Keratinocyte (primary cell): ENCODE results near the gene CLINT1. TPM values are rescaled to one million over a fixed set of nuclear protein-coding genes. Genes with fewer than 3 reads are reported as not detected.

Experiments
- DNase-seq: peaks from one replicate; pipeline ENCODE4 v3.0.0-alpha.2; 2011; ENCODE audit warnings: low read depth, missing footprints, low spot score
- FAIRE-seq: peaks from 2 replicates; lab custom pipeline; 2011; peaks lifted over from hg19 to GRCh38; lab: Jason Lieb, UNC
- H2AFZ ChIP-seq: 2 replicates; pipeline ENCODE4 v1.6.0; 2012; ENCODE audit warnings: low read length, control low read depth, inconsistent platforms; ENCODE audit not compliant: control insufficient read depth
- H3K27ac ChIP-seq: 2 replicates; pipeline ENCODE4 v1.5.1; 2011; ENCODE audit warnings: low read length; ENCODE audit not compliant: control insufficient read depth, insufficient read depth
- H3K27me3 ChIP-seq: 3 replicates; pipeline ENCODE4 v1.6.0; 2011; ENCODE audit warnings: low read length; ENCODE audit not compliant: control insufficient read depth, insufficient read depth; ENCODE audit errors: extremely low read depth
- H3K36me3 ChIP-seq, 2 experiments: 2 replicates in 1 of 2; 3 replicates in 1 of 2; pipeline ENCODE4 v1.5.1; 2011; ENCODE audit warnings: low read length in 2 of 2, mild to moderate bottlenecking in 1 of 2; ENCODE audit not compliant: control insufficient read depth in 2 of 2, insufficient read depth in 2 of 2; ENCODE audit errors: extremely low read depth in 1 of 2
- H3K4me1 ChIP-seq: 3 replicates; pipeline ENCODE4 v1.5.1; 2011; ENCODE audit warnings: low read length; ENCODE audit not compliant: control insufficient read depth, insufficient read depth; ENCODE audit errors: extremely low read depth
- H3K4me2 ChIP-seq: 3 replicates; pipeline ENCODE4 v1.6.0; 2011; ENCODE audit warnings: low read depth, low read length; ENCODE audit not compliant: control insufficient read depth, insufficient read depth; ENCODE audit errors: extremely low read depth
- H3K4me3 ChIP-seq, 3 experiments: fragments of 200-600 bp in 1 of 3; sonication (generic) in 1 of 3; 2 replicates in 2 of 3; 3 replicates in 1 of 3; pipeline ENCODE4 v1.5.1; 2011 to 2016; ENCODE audit warnings: low read length in 3 of 3, mild to moderate bottlenecking in 3 of 3, control low read depth in 2 of 3, inconsistent platforms in 1 of 3, low read depth in 1 of 3, mixed read lengths in 1 of 3, mixed run types in 1 of 3, moderate library complexity in 1 of 3; ENCODE audit not compliant: control insufficient read depth in 2 of 3, insufficient read depth in 2 of 3; ENCODE audit errors: extremely low read depth in 1 of 3
- H3K79me2 ChIP-seq: 2 replicates; pipeline ENCODE4 v1.6.0; 2012; ENCODE audit warnings: low read length; ENCODE audit not compliant: control insufficient read depth, insufficient read depth
- H3K9ac ChIP-seq: 3 replicates; pipeline ENCODE4 v1.6.0; 2011; ENCODE audit warnings: low read length; ENCODE audit not compliant: control insufficient read depth, insufficient read depth; ENCODE audit errors: extremely low read depth
- H3K9me1 ChIP-seq: 3 replicates; pipeline ENCODE4 v1.6.0; 2011; ENCODE audit warnings: low read length; ENCODE audit not compliant: control insufficient read depth, insufficient read depth; ENCODE audit errors: extremely low read depth
- H3K9me3 ChIP-seq: 2 replicates; pipeline ENCODE4 v1.5.1; 2012; ENCODE audit warnings: low read depth, low read length; ENCODE audit not compliant: control insufficient read depth
- H4K20me1 ChIP-seq: 3 replicates; pipeline ENCODE4 v1.6.0; 2011; ENCODE audit warnings: low read length; ENCODE audit not compliant: control insufficient read depth, insufficient read depth; ENCODE audit errors: extremely low read depth
- CTCF ChIP-seq, 3 experiments: IDR thresholded peaks in 1 of 3; conservative IDR thresholded peaks in 1 of 3; optimal IDR thresholded peaks in 1 of 3; 2 replicates in 2 of 3; 3 replicates in 1 of 3; pipeline versions ENCODE3 to v1.5.1; 2011; ENCODE audit warnings: low read length in 3 of 3, mild to moderate bottlenecking in 3 of 3, moderate library complexity in 2 of 3, control low read depth in 1 of 3, inconsistent platforms in 1 of 3; ENCODE audit not compliant: insufficient read depth in 2 of 3; ENCODE audit errors: extremely low read depth in 1 of 3
- EZH2 ChIP-seq: IDR thresholded peaks from one replicate; pipeline ENCODE4 v1.6.1; 2012; ENCODE audit warnings: inconsistent platforms, mild to moderate bottlenecking, low read length, moderate library complexity
- dilution Hi-C: fragments of 300-500 bp; cut with MboI; formaldehyde crosslinking; loops from one replicate; pipeline ENCODE4 v1.7.0; 2020; ENCODE audit warnings: low sequenced_read_pairs; ENCODE audit not compliant: extremely low pct_ligation_motif_present
- polyA plus RNA-seq, 5 experiments: library from polyadenylated mRNA; depleted of rRNA in 3 of 5; stranded (reverse) in 3 of 5; stranded (forward) in 1 of 5; unstranded in 1 of 5; fragments of >200 nt; gene quantifications; 1 replicate in 1 of 5; 2 replicates in 3 of 5; 3 replicates in 1 of 5; pipeline versions ENCODE4 v1.2.1 to v1.2.3, GENCODE V29; 2011 to 2012; ENCODE audit warnings: missing spikeins in 2 of 5, low read depth in 1 of 5, low replicate concordance in 1 of 5

The CLINT1 gene
- polyA plus RNA-seq, 1 donor (not counting 4 experiments of a cell fraction or from before 2014, with no cell fraction given): 112 TPM

DNA sequence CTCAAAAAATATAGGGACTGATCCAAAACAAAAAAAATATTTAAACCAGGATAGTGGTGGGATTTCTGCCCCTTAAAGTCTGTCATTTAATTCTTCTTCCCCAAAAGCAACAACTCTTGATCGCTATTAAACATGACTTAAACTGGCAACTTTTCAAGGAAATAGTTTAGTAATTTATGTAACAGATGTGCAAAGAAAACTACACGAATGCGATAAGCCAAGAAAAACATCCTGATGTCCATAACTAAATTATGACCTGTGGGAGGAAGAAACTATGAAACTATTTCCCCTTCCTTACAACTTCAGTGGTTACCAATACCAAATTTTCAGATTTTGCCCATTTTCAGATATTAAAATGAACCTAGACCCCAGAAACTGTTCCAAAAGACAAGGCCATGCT is 31.5 kb downstream of the CLINT1 start:
- Histone ChIP-seq H3K4me3 (no peak overlapping the region), H2AFZ (no peak overlapping the region), H3K9me1 (no peaks in the 10 kb centered on the region), H4K20me1 (no peaks in the 10 kb centered on the region), H3K9ac (no peak overlapping the region), H3K4me2 (no peak overlapping the region), H3K79me2 (peaks cover 65% of the 10 kb centered on the region), H3K36me3 (no peaks in the 10 kb centered on the region), H3K4me1 (no peaks in the 10 kb centered on the region), H3K27ac (no peak overlapping the region), H3K27me3 (no peaks in the 10 kb centered on the region), H3K9me3 (no peaks in the 10 kb centered on the region)
- no peak for DNase-seq
- no peak for FAIRE-seq
- dilution Hi-C loops: no loop called here
- TF ChIP-seq EZH2: no peak
- TF ChIP-seq CTCF (optimal IDR thresholded peaks at IDR 0.05 in 1 of 3, IDR thresholded peaks at IDR 0.05 in 1 of 3, conservative IDR thresholded peaks at IDR 0.05 in 1 of 3; ENCODE audit: extremely low read depth in 1 of 3, insufficient read depth in 2 of 3, low read length in 3 of 3): no peak

DNA sequence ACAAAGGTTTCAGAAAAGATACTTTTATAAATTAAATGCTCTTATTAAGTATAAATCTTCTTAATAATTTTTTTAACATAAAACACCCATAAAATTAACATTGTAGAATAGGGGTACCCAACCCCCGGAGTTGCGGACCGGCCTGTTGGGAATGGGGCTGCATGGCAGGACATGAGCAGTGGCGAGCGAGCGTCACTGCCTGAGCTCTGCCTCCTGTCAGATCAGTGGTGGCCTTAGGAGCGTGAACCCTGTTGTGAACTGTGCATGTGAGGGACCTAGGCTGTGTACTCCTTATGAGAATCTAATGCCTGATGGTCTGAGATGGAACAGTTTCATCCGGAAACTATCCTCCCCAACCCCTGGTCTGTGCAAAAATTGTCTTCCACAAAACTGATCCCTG is 35.3 kb downstream of the CLINT1 start:
- no peaks in the 10 kb centered on the region for H3K9me3 ChIP-seq
- H3K9ac ChIP-seq: no peak overlapping the region
- dilution Hi-C loops: no loop called here
- H3K27ac ChIP-seq: no peak overlapping the region
- H3K9me1 ChIP-seq: no peaks in the 10 kb centered on the region
- peaks cover 77% of the 10 kb centered on the region for H3K79me2 ChIP-seq
- no peaks in the 10 kb centered on the region for H3K36me3 ChIP-seq
- DNase-seq: no peak
- H4K20me1 ChIP-seq: peaks cover 3% of the 10 kb centered on the region
- no peak for FAIRE-seq
- TF ChIP-seq CTCF (optimal IDR thresholded peaks at IDR 0.05 in 1 of 3, IDR thresholded peaks at IDR 0.05 in 1 of 3, conservative IDR thresholded peaks at IDR 0.05 in 1 of 3; ENCODE audit: extremely low read depth in 1 of 3, insufficient read depth in 2 of 3, low read length in 3 of 3) (no peak), EZH2 (no peak)
- no peak overlapping the region for H3K4me2 ChIP-seq
- H2AFZ ChIP-seq: no peak overlapping the region
- H3K4me3 ChIP-seq: no peak overlapping the region
- H3K4me1 ChIP-seq: no peaks in the 10 kb centered on the region
- H3K27me3 ChIP-seq: no peaks in the 10 kb centered on the region
